ENCODE results near the gene GLP1R. TPM values are rescaled to one million over a fixed set of nuclear protein-coding genes. Genes with fewer than 3 reads are reported as not detected.

Gene GLP1R
- total and polyA plus RNA-seq, 2 donors from 2014 or later = 0.13 to 0.22 TPM

- intact Hi-C loops (cut with DNase I) = no loop called here
- H3K9ac ChIP-seq (ENCODE audit: low read length in 3 of 3) = no peak overlapping the region
- H3K4me3 ChIP-seq (ENCODE audit: low read length in 3 of 3) = no peak overlapping the region
- TF ChIP-seq, protein P1, sequence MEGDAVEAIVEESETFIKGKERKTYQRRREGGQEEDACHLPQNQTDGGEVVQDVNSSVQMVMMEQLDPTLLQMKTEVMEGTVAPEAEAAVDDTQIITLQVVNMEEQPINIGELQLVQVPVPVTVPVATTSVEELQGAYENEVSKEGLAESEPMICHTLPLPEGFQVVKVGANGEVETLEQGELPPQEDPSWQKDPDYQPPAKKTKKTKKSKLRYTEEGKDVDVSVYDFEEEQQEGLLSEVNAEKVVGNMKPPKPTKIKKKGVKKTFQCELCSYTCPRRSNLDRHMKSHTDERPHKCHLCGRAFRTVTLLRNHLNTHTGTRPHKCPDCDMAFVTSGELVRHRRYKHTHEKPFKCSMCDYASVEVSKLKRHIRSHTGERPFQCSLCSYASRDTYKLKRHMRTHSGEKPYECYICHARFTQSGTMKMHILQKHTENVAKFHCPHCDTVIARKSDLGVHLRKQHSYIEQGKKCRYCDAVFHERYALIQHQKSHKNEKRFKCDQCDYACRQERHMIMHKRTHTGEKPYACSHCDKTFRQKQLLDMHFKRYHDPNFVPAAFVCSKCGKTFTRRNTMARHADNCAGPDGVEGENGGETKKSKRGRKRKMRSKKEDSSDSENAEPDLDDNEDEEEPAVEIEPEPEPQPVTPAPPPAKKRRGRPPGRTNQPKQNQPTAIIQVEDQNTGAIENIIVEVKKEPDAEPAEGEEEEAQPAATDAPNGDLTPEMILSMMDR (IDR thresholded peaks at IDR 0.05; ENCODE audit: borderline replicate concordance, extremely low read depth, insufficient read depth) = no peak
- H3K36me3 ChIP-seq (ENCODE audit: control insufficient read depth in 2 of 3, insufficient read depth in 3 of 3, low read length in 3 of 3) = no peaks in the 10 kb centered on the region
- no peaks in the 10 kb centered on the region for H3K4me1 ChIP-seq (ENCODE audit: control insufficient read depth in 2 of 3, insufficient read depth in 2 of 3, low read depth in 1 of 3, low read length in 3 of 3)
- H3K27ac ChIP-seq (ENCODE audit: low read depth in 2 of 2, low read length in 2 of 2) = no peak overlapping the region
- H3K27me3 ChIP-seq (ENCODE audit: control insufficient read depth, insufficient read depth, low read length) = no peaks in the 10 kb centered on the region
- FAIRE-seq (no peak), DNase-seq (no peak)
- H3K9me3 ChIP-seq (ENCODE audit: control insufficient read depth in 2 of 3, insufficient read depth in 1 of 3, low read length in 3 of 3) = no peaks in the 10 kb centered on the region
Measured at GRCh38 chr6:39056191-39056590, 7.6 kb downstream of the GLP1R start.

DNA sequence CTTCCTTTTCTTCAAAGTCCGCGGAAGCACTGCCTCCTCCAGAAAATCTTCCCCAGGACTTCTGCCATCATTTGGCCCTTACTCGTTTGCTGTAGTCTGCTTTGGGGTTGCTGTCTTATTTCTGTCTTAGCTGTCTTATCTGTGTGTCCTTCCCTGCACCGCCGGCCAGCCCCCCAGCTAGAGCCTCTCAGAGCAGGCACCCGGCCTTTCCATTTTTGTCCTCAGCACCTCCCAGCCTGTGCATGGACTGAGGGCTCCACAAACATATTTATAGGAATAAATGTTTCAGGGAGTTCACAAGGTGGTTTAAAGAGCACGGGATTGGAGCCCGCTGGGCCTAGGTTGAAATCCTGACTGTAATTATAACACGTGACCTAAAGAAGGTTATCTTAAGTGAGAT lies 8.1 kb downstream of the GLP1R start:
- intact Hi-C loops (cut with DNase I) = no loop called here
- no peaks in the 10 kb centered on the region for H3K4me1 ChIP-seq (ENCODE audit: control insufficient read depth in 2 of 3, insufficient read depth in 2 of 3, low read depth in 1 of 3, low read length in 3 of 3)
- TF ChIP-seq, protein P1 (IDR thresholded peaks at IDR 0.05; ENCODE audit: borderline replicate concordance, extremely low read depth, insufficient read depth) = no peak
- no peak overlapping the region for H3K27ac ChIP-seq (ENCODE audit: low read depth in 2 of 2, low read length in 2 of 2)
- H3K9me3 ChIP-seq (ENCODE audit: control insufficient read depth in 2 of 3, insufficient read depth in 1 of 3, low read length in 3 of 3) = no peaks in the 10 kb centered on the region
- FAIRE-seq (no peak), DNase-seq (no peak)
- H3K36me3 ChIP-seq (ENCODE audit: control insufficient read depth in 2 of 3, insufficient read depth in 3 of 3, low read length in 3 of 3) = no peaks in the 10 kb centered on the region
- H3K9ac ChIP-seq (ENCODE audit: low read length in 3 of 3) = no peak overlapping the region
- H3K4me3 ChIP-seq (ENCODE audit: low read length in 3 of 3) = no peak overlapping the region
- H3K27me3 ChIP-seq (ENCODE audit: control insufficient read depth, insufficient read depth, low read length) = no peaks in the 10 kb centered on the region

DNA sequence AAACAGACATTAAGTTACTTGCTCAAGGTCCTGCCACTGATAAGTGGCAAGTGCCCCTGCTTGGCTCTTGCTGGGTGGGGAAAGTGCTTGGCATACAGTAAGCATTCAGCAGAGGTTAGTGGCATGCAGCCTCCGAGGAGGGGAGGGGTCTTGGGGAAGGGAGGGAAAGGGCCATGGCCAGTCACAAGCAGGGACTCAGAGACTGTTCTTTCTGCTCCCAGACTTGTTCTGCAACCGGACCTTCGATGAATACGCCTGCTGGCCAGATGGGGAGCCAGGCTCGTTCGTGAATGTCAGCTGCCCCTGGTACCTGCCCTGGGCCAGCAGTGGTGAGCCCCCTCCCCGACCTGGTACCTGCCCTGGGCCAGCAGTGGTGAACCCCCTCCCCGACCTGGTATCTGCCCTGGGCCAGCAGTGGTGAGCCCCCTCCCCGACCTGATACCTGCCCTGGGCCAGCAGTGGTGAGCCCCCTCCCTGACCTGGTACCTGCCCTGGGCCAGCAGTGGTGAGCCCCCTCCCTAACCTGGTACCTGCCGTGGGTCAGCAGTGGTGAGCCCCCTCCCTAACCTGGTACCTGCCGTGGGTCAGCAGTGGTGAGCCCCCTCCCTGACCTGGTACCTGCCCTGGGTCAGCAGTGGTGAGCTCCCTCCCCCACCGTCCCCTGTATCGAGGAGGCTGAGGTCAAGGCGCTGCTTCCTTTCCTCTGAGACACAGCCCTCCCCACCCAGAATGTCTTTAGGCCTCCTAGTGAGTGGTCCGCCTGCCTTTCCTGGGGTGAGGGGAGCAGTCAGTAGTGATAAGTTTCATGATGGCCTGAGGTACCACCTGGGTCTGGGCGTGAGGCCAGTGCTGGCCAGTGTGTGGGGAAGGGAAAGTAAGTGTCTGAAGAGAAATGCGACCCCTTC lies 8.9 kb downstream of the GLP1R start:
- Histone ChIP-seq H3K4me3 (ENCODE audit: low read length in 3 of 3) (no peak overlapping the region), H3K36me3 (ENCODE audit: control insufficient read depth in 2 of 3, insufficient read depth in 3 of 3, low read length in 3 of 3) (no peaks in the 10 kb centered on the region), H3K9me3 (ENCODE audit: control insufficient read depth in 2 of 3, insufficient read depth in 1 of 3, low read length in 3 of 3) (no peaks in the 10 kb centered on the region), H3K27me3 (ENCODE audit: control insufficient read depth, insufficient read depth, low read length) (no peaks in the 10 kb centered on the region), H3K27ac (ENCODE audit: low read depth in 2 of 2, low read length in 2 of 2) (no peak overlapping the region), H3K4me1 (ENCODE audit: control insufficient read depth in 2 of 3, insufficient read depth in 2 of 3, low read depth in 1 of 3, low read length in 3 of 3) (no peaks in the 10 kb centered on the region), H3K9ac (ENCODE audit: low read length in 3 of 3) (no peak overlapping the region)
- peak in 1 of 5 donors; percentile 18 for DNase-seq
- intact Hi-C loops (cut with DNase I) = no loop called here
- no peak for FAIRE-seq
- TF ChIP-seq, protein P1 (IDR thresholded peaks at IDR 0.05; ENCODE audit: borderline replicate concordance, extremely low read depth, insufficient read depth) = no peak
